AG04449 (cell line): ENCODE measurements around the gene CUL7.

Experiments used
- CTCF ChIA-PET: fragments of 350-600 bp; formaldehyde crosslinking; extraction: SDS; loops from one replicate; lab custom pipeline; 2021; ENCODE audit warnings: antibody characterized with exemption; lab: Yijun Ruan, JAX
- POLR2A ChIA-PET: fragments of 400-600, 350-600 bp; formaldehyde crosslinking; extraction: SDS; loops from one replicate; lab custom pipeline; 2020; ENCODE audit warnings: antibody characterized with exemption, inconsistent platforms; lab: Yijun Ruan, JAX
- DNase-seq: peaks from one replicate; pipeline ENCODE4 v3.0.0-alpha.2; 2010; ENCODE audit warnings: low read depth, low spot score
- H3K4me3 ChIP-seq: 2 replicates; pipeline ENCODE4 v1.5.1; 2011; ENCODE audit warnings: low read depth, mild to moderate bottlenecking, control low read depth, low read length
- CTCF ChIP-seq: IDR thresholded peaks from one replicate; pipeline ENCODE4 v1.5.1; 2011; ENCODE audit warnings: mild to moderate bottlenecking, moderate library complexity, low read length, control low read depth, inconsistent platforms; ENCODE audit not compliant: insufficient read depth; ENCODE audit errors: missing control alignments

The CUL7 gene

DNA sequence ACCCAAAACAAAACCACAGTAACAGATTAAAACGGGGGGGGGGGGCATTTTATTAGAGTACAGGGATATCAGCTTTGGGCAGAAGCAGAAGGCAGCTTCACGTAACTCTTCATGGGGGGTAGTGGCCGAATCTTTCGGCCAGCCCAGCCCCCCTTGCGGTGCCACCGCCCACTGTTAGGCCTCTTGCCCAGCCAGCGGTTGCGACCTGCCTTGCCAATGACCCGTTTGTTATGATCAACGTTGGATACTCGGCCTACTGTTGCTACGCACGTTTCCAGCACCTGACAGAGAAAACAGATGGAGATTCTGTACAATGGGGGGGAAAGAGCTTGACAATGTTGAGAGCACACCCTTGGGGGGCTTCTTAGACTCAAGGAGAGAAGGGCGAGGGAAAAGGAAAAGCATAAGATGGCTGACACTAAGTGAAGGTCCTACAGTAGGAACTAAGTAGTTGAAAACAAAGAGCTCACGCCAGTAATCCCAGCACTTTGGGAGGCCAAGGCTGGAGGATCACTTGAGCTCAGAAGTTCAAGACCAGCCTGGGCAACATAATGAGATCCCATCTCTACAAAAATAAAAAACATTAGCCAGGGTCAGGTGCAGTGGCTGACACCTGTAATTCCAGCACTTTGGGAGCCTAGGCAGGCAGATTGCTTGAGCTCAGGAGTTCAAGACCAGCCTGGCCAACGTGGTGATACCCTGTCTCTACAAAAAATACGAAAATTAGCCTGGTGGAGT, 724 bp upstream of the CUL7 start:
- POLR2A ChIA-PET, result interaction anchor here (0.6 to 1.8 kb wide), 16 partner anchors 9 to 164 kb away, joined by 3 to 7 read pairs (median 4); partner anchors contain the start of genes CNPY3, KLHDC3, MEA1 and PPP2R5D
- TF ChIP-seq CTCF, result no peak
- DNase-seq, result no peak
- H3K4me3 ChIP-seq, result no peak overlapping the region; the same call in none of the 2 replicates
- CTCF ChIA-PET, result interaction anchor here (0.6 to 6.9 kb wide), 11 partner anchors 10 to 148 kb away, joined by 3 to 51 read pairs (median 4); no protein-coding TSS in a partner anchor

- no peak for TF ChIP-seq CTCF
- ChIA-PET POLR2A (interaction anchor here (0.5 to 1.8 kb wide), 9 partner anchors 22 to 124 kb away, joined by 3 to 7 read pairs (median 4); partner anchors contain the start of genes CNPY3, KLHDC3, MEA1 and PPP2R5D), CTCF (interaction anchor here (0.6 to 6.9 kb wide), 4 partner anchors 34 to 90 kb away, joined by 3 to 51 read pairs (median 4); no protein-coding TSS in a partner anchor)
- no peak for DNase-seq
- peak overlapping the region; percentile 88 for H3K4me3 ChIP-seq
Measured at GRCh38 chr6:43052842-43053544, 658 bp downstream of the CUL7 start.

DNA sequence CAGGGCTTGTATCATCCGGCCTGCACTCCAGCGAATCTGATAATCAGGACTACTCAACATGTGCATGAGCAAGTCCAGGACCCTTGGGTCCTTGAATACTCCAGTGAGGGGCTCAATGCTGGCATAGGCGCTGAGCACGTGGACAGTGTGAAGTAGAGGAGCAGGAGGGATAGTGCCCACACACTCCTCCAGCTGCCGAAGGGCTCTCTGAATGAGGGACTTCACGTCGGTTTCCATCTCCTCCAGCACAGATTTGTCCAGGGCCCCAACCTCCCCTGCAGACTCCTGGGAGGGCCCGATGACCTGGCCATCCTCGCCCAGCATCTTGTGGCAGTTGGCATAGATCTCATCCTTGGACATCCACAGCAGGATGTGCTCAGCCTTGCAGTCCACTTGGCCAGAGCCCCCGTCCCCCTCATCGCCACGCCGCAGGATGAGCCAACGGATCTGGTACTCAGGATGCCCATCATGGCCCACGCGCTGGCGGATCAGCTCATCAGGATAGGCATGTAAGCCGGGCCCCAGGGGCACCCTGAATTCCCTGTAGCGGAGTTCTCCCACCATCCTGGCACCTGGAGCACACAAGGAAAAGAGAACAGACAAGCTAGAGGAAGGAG, 1.3 kb downstream of the CUL7 start:
- peak overlapping the region; percentile 88 for H3K4me3 ChIP-seq
- POLR2A ChIA-PET, result interaction anchor here (0.5 kb wide), 1 partner anchor 31 kb away, joined by 3 read pairs; the partner anchor contains the start of gene RRP36
- no peak for DNase-seq
- CTCF ChIA-PET, result interaction anchor here (6.9 kb wide), 1 partner anchor 91 kb away, joined by 51 read pairs; no protein-coding TSS in a partner anchor
- no peak for TF ChIP-seq CTCF

GRCh38 chr6:43050981-43051380, 2.7 kb downstream of the CUL7 start:
- ChIA-PET CTCF (interaction anchor here (6.9 kb wide), 1 partner anchor 92 kb away, joined by 51 read pairs; no protein-coding TSS in a partner anchor), POLR2A (interaction anchor here (0.7 kb wide), 1 partner anchor 13 kb away, joined by 3 read pairs; no protein-coding TSS in a partner anchor)
- DNase-seq, result no peak
- H3K4me3 ChIP-seq, result no peak overlapping the region
- no peak for TF ChIP-seq CTCF

DNA sequence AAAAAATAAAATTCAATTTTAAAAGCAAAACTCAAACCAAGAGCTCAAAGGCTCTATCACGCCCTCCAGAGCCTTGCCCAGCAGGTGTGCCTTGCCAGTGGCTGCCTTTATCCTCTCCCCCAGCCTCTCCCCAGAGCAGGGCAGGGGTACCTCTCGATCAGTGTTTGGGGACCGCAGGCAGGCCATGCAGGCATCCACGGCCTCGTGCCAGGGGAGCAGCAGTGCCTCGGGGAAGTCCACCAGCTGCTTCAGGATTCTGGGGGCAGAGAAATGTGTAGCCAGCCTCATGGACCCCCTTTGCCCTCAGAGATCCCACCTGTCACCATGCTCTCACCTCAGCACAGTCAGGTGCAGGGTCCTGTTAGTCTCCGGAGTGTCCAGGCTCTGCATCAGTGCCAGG, 5.7 kb downstream of the CUL7 start:
- no peak for DNase-seq
- no peak for TF ChIP-seq CTCF
- POLR2A ChIA-PET, result interaction anchor here (0.7 to 1.9 kb wide), 3 partner anchors 13 to 33 kb away, joined by 3 to 4 read pairs (median 3); partner anchors contain the start of gene KLHDC3
- no peak overlapping the region for H3K4me3 ChIP-seq
- CTCF ChIA-PET, result interaction anchor here (1.0 to 1.7 kb wide), 3 partner anchors 95 to 146 kb away, joined by 3 to 8 read pairs (median 5); no protein-coding TSS in a partner anchor
